Stimulated activated naive CD8-positive, alpha-beta T cell treated with anti-CD3 and anti-CD28 coated beads, Interleukin-15, Interleukin-2, amounts not matched to agents 100 ng/mL and 50 ng/mL, for 24 hours (primary cell): ENCODE data around the gene SCN2A.
"Not testable (repeated sequence)": the region's sequence is repeated elsewhere in the genome, so short reads cannot be mapped to it uniquely, and the experiment has no call there.

Experiments used
- H3K27ac Mint-ChIP-seq: one replicate; pipeline ENCODE4 v1.8.0; 2021; ENCODE audit warnings: mild to moderate bottlenecking, mixed read lengths
- H3K27me3 Mint-ChIP-seq: one replicate; pipeline ENCODE4 v1.8.0; 2021; ENCODE audit warnings: mixed read lengths
- H3K36me3 Mint-ChIP-seq: one replicate; pipeline ENCODE4 v1.8.0; 2021; ENCODE audit warnings: low read depth, mixed read lengths
- H3K4me1 Mint-ChIP-seq: one replicate; pipeline ENCODE4 v1.8.0; 2021; ENCODE audit warnings: low read depth, mixed read lengths
- H3K4me3 Mint-ChIP-seq: one replicate; pipeline ENCODE4 v1.8.0; 2021; ENCODE audit warnings: mild to moderate bottlenecking, mixed read lengths
- H3K9me3 Mint-ChIP-seq: one replicate; pipeline ENCODE4 v1.8.0; 2021; ENCODE audit warnings: mixed read lengths

The SCN2A gene

DNA sequence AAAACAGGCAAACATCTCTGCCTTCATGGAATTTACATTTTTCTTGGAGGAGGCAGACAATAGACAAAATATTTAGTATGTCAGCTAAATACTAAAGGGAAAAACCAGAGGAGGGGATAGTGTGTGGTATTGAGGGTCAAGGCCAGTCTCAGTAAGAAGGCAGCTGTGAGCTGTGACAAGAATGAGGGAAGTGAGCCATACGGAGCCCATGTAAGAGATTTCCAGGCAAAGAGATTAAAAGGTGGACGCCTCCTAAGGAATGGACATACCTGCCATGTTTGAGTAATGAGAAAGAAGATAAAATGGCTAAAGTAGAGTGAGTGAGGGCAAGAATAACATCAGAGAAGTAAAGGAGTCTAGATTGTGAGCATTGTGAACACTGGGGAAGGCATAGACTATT lies 2.2 kb upstream of the SCN2A start:
- Mint-ChIP-seq H3K36me3 (no peaks in the 10 kb centered on the region), H3K4me1 (no peaks in the 10 kb centered on the region), H3K27me3 (peaks cover 10% of the 10 kb centered on the region), H3K27ac (no peak overlapping the region), H3K4me3 (no peak overlapping the region), H3K9me3 (no peaks in the 10 kb centered on the region)

DNA sequence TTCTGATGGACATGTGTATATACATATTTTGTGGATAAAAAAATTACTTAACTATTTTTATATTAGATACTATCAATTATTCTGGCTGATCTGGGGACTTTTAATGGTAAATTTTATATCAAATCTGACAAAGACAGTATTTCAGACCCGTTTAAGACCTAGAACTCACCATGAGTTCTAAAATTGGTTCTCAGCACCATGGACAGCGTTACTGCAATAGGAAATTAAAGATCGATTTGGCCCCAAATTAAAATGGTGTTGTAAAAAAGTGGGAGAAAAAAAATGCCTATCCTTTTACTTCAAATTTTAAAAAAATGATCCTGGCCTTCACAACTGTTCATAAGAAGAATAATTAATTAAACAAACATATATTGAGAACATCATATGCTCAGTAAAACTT lies 919 bp upstream of the SCN2A start:
- Mint-ChIP-seq H3K36me3 (no peaks in the 10 kb centered on the region), H3K4me3 (no peak overlapping the region), H3K9me3 (no peaks in the 10 kb centered on the region), H3K4me1 (no peaks in the 10 kb centered on the region), H3K27ac (no peak overlapping the region), H3K27me3 (peaks cover 10% of the 10 kb centered on the region)

- Mint-ChIP-seq H3K9me3 (no peaks in the 10 kb centered on the region), H3K4me1 (no peaks in the 10 kb centered on the region), H3K36me3 (no peaks in the 10 kb centered on the region), H3K4me3 (no peak overlapping the region), H3K27me3 (peaks cover 10% of the 10 kb centered on the region), H3K27ac (no peak overlapping the region)
Observed at GRCh38 chr2:165239856-165240515, 772 bp downstream of the SCN2A start.

DNA sequence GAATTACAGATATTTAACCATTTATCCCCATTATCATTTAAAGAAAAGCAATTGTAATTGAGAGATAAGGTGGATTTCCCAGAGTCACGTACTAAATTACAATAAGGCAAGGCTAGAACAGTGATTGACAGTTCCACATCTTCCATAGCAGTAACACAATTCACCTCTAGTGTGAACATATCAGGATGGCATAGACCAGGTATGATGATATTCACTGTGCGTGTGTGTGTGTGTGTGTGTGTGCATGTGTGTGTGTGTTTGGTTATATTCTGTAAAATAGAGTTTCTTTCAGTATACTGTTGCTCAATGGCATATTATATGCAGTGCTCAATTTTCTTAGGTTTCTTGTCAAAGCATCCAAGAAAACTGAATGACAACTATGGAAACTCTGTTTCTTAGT lies 1.7 kb downstream of the SCN2A start:
- no peak overlapping the region for H3K4me3 Mint-ChIP-seq
- H3K36me3 Mint-ChIP-seq = no peaks in the 10 kb centered on the region
- no peaks in the 10 kb centered on the region for H3K9me3 Mint-ChIP-seq
- H3K4me1 Mint-ChIP-seq = no peaks in the 10 kb centered on the region
- H3K27me3 Mint-ChIP-seq = peaks cover 7% of the 10 kb centered on the region
- no peak overlapping the region for H3K27ac Mint-ChIP-seq

DNA sequence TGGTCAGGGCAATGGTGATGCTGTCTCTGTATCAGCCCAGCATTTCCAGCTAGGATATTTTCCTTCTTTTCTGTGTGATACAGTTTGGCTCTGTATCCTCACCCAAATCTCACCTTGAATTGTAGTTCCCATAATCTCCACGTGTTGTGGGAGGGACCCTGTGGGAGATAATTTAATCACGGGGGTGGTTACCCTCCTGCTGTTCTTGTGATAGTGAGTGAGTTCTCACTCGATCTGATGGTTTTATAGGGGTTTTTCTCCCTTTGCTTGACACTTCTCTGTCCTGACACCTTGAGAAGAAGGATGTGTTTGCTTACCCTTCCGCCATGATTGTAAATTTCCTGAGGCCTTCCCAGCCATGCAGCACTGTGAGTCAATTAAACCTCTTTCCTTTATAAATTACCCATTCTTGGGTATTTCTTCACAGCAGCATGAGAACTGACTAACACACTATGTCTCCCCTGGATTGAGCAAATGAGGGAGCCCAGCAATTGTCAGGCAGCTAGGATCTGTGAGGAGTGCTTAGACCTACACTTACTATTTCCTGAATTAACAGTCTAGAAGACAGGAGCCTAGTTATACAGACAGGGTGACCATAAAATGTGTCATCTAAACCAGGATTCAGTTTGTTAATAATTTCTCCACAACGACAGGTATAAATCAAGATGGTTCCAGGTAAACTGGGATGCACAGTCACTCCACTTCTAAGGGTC lies 6.0 kb downstream of the SCN2A start:
- Mint-ChIP-seq H3K27me3 (no peaks in the 10 kb centered on the region), H3K27ac (no peak overlapping the region), H3K9me3 (no peaks in the 10 kb centered on the region), H3K4me3 (no peak overlapping the region), H3K36me3 (no peaks in the 10 kb centered on the region), H3K4me1 (no peaks in the 10 kb centered on the region)

DNA sequence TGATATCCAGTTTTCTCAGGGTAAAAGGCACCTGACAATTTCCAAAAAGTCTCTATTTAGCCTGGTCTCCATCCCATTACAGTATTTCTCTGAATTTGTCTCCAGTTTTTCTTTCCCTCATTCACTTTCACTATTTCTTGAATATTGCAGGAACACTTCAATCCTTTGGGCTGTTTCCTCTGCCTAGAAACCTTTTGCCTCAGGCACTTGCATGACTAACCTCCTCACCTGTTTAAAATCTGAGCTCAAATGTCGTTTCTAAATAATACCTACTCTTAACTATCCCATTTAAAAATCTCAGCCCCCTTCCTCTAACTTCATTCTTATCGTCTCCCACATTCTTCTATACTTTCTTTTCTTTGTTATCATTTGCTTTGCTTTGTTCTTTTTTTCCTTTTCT lies 9.0 kb downstream of the SCN2A start:
- no peaks in the 10 kb centered on the region for H3K36me3 Mint-ChIP-seq
- H3K4me3 Mint-ChIP-seq = no peak overlapping the region
- no peaks in the 10 kb centered on the region for H3K4me1 Mint-ChIP-seq
- H3K9me3 Mint-ChIP-seq = no peaks in the 10 kb centered on the region
- H3K27me3 Mint-ChIP-seq = peaks cover 10% of the 10 kb centered on the region
- H3K27ac Mint-ChIP-seq = no peak overlapping the region

- no peaks in the 10 kb centered on the region for H3K36me3 Mint-ChIP-seq
- H3K4me3 Mint-ChIP-seq = no peak overlapping the region
- no peaks in the 10 kb centered on the region for H3K9me3 Mint-ChIP-seq
- H3K27ac Mint-ChIP-seq = no peak overlapping the region
- peaks cover 10% of the 10 kb centered on the region for H3K27me3 Mint-ChIP-seq
- no peaks in the 10 kb centered on the region for H3K4me1 Mint-ChIP-seq
Observed at GRCh38 chr2:165251366-165251765, 12.2 kb downstream of the SCN2A start.

DNA sequence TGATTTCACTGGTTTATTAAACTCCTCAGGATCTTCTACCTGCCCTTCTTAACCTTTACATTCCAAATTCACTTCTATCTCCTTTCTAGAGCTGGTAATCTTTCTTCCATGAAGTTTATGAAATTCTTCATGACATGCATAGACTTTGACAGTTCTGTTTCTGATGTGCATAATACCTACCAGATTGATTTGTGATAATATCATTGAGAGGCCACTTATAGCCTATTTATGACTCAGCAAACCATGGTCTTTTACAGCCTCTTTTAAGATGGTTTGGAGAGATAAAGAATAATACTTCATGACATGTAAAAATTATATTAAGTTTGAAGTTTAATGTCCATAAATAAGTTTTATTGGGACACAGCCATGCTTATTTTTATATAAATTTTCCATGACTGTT lies 14.0 kb downstream of the SCN2A start:
- Mint-ChIP-seq H3K9me3 (peaks cover 4% of the 10 kb centered on the region), H3K4me1 (no peaks in the 10 kb centered on the region), H3K4me3 (no peak overlapping the region), H3K27ac (no peak overlapping the region), H3K36me3 (no peaks in the 10 kb centered on the region), H3K27me3 (peaks cover 14% of the 10 kb centered on the region)

DNA sequence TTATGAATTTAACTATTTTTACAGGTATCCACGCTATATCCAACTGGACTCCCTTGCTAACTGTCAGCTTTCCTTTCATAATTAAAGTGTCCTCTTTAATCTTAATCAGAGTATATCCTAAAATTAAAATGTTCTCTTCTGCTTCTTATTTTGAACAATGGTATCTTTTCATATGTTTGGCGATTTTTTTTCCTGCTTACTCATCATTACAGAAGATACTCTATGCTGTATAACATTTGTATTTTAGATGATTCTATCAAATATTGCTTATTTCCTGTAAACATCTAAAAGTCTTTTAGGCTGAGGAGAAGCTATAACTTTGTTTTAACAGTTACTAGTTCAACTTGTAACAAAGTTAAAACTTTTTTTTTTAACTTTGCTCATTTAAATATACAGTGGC lies 17.4 kb downstream of the SCN2A start:
- H3K4me1 Mint-ChIP-seq = no peaks in the 10 kb centered on the region
- peaks cover 12% of the 10 kb centered on the region for H3K9me3 Mint-ChIP-seq
- no peaks in the 10 kb centered on the region for H3K36me3 Mint-ChIP-seq
- no peak overlapping the region for H3K4me3 Mint-ChIP-seq
- H3K27ac Mint-ChIP-seq = no peak overlapping the region
- peaks cover 12% of the 10 kb centered on the region for H3K27me3 Mint-ChIP-seq

- not testable (repeated sequence) for H3K4me3 Mint-ChIP-seq, H3K36me3 Mint-ChIP-seq, H3K27ac Mint-ChIP-seq, H3K4me1 Mint-ChIP-seq
- Mint-ChIP-seq H3K27me3 (peaks cover 12% of the 10 kb centered on the region), H3K9me3 (peaks cover 12% of the 10 kb centered on the region)
Observed at GRCh38 chr2:165260347-165260746, 21.1 kb downstream of the SCN2A start.

GRCh38 chr2:165268754-165269153 lies 29.5 kb downstream of the SCN2A start:
- H3K36me3 Mint-ChIP-seq = no peaks in the 10 kb centered on the region
- H3K4me1 Mint-ChIP-seq = peaks cover 19% of the 10 kb centered on the region
- peaks cover 7% of the 10 kb centered on the region for H3K27me3 Mint-ChIP-seq
- no peak overlapping the region for H3K4me3 Mint-ChIP-seq
- peak overlapping the region; percentile 68 for H3K27ac Mint-ChIP-seq
- no peaks in the 10 kb centered on the region for H3K9me3 Mint-ChIP-seq

DNA sequence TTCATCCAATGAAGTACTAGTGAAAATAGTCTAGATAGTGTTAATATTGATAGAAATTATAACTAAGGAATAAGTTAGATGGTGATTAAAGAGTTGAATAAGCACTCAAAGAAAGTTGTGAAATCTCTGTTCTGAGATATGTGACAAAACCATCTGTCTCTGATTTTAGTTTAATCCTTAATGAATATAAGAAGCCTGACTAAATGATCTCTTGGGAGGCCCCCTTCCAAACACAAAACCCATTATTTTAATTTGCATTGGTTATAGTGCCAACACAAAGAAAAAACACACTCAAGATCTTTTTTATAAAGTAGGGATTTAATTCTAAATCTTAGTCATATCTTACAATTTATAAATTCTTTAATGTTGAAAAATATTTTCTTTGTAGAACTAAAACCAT lies 34.0 kb downstream of the SCN2A start:
- Mint-ChIP-seq H3K9me3 (peaks cover 3% of the 10 kb centered on the region), H3K36me3 (no peaks in the 10 kb centered on the region), H3K27ac (no peak overlapping the region), H3K4me1 (peaks cover 25% of the 10 kb centered on the region), H3K4me3 (no peak overlapping the region), H3K27me3 (peaks cover 4% of the 10 kb centered on the region)

GRCh38 chr2:165274698-165275097 lies 35.5 kb downstream of the SCN2A start:
- Mint-ChIP-seq H3K4me3 (no peak overlapping the region), H3K27ac (peak overlapping the region; percentile 52), H3K9me3 (peaks cover 3% of the 10 kb centered on the region), H3K4me1 (peaks cover 20% of the 10 kb centered on the region), H3K36me3 (no peaks in the 10 kb centered on the region), H3K27me3 (peaks cover 4% of the 10 kb centered on the region)

DNA sequence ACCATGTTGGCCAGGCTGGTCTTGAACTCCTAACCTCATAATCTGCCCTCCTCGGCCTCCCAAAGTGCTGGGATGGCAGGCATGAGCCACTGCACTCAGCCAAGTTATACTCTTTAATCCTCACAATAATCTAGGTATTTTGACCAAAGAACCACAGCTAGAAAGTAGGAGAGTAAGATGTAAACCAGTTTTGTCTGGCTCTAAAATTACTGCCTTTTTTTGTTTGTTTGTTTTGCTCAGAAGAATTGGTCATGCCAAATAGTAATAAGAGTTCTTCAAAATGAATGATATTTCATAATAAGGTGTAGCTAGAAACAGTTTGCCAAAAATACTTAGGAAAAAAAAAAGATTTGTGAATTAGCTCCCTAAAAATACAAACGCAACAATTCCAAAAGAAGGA lies 36.7 kb downstream of the SCN2A start:
- Mint-ChIP-seq H3K4me1 (peaks cover 17% of the 10 kb centered on the region), H3K27ac (no peak overlapping the region), H3K9me3 (peaks cover 3% of the 10 kb centered on the region), H3K36me3 (no peaks in the 10 kb centered on the region), H3K4me3 (no peak overlapping the region), H3K27me3 (peaks cover 4% of the 10 kb centered on the region)

- no peak overlapping the region for H3K27ac Mint-ChIP-seq
- H3K27me3 Mint-ChIP-seq = peaks cover 4% of the 10 kb centered on the region
- H3K4me1 Mint-ChIP-seq = peaks cover 17% of the 10 kb centered on the region
- no peak overlapping the region for H3K4me3 Mint-ChIP-seq
- peaks cover 3% of the 10 kb centered on the region for H3K9me3 Mint-ChIP-seq
- no peaks in the 10 kb centered on the region for H3K36me3 Mint-ChIP-seq
Observed at GRCh38 chr2:165277295-165277694, 38.1 kb downstream of the SCN2A start.
